IMR-90 (cell line): ENCODE measurements around the gene USP40. TPM values are rescaled to one million over a fixed set of nuclear protein-coding genes. Genes with fewer than 3 reads are reported as not detected.

Source experiments
- ATAC-seq: fragments of 200-7000 bp; cut with Tn5 transposase; 2 replicates; pipeline ENCODE4 v1.9.1; 2020; ENCODE audit warnings: low read depth, mild to moderate bottlenecking, moderate library complexity
- BruUV-seq: library from RNA; stranded (reverse); fragments of 400-500 nt; replicated peaks from 2 replicates; lab custom pipeline; 2021; lab: Mats Ljungman, UMichigan
- CTCF ChIA-PET: fragments of 300-600 bp; formaldehyde crosslinking; extraction: SDS; loops from one replicate; lab custom pipeline; 2021; ENCODE audit warnings: antibody characterized with exemption; lab: Yijun Ruan, JAX
- POLR2A ChIA-PET: fragments of 300-600 bp; sonication (Branson Sonifier 250); formaldehyde crosslinking; loops from one replicate; lab custom pipeline; 2022; ENCODE audit warnings: antibody characterized with exemption; ENCODE audit not compliant: unreplicated experiment; lab: Charles Lee
- DNase-seq: peaks from one replicate; pipeline ENCODE4 v3.0.0; 2013
- H2AFZ ChIP-seq: replicated peaks from 2 replicates; pipeline ENCODE3; 2013; ENCODE audit warnings: low read length, mild to moderate bottlenecking; ENCODE audit not compliant: poor library complexity
- H2AK5ac ChIP-seq: 2 replicates; pipeline ENCODE4 v1.6.1; 2013; ENCODE audit warnings: low read depth, low read length, inconsistent platforms
- H2AK9ac ChIP-seq: replicated peaks from 2 replicates; pipeline ENCODE3; 2013; ENCODE audit warnings: mild to moderate bottlenecking, low read depth, low read length, moderate library complexity; ENCODE audit not compliant: poor library complexity
- H2BK120ac ChIP-seq: 2 replicates; pipeline ENCODE4 v1.6.1; 2013; ENCODE audit warnings: low read depth, low read length, inconsistent platforms
- H2BK15ac ChIP-seq: 3 replicates; pipeline ENCODE4 v1.6.1; 2013; ENCODE audit warnings: low read depth, low read length, inconsistent platforms
- H2BK20ac ChIP-seq: 2 replicates; pipeline ENCODE4 v1.6.1; 2013; ENCODE audit warnings: low read depth, mild to moderate bottlenecking, inconsistent platforms, low read length, moderate library complexity
- H2BK5ac ChIP-seq: 2 replicates; pipeline ENCODE4 v1.6.1; 2013; ENCODE audit warnings: mild to moderate bottlenecking, low read depth, low read length, inconsistent platforms; ENCODE audit not compliant: poor library complexity, severe bottlenecking
- H3K14ac ChIP-seq: replicated peaks from 2 replicates; pipeline ENCODE4 v1.6.1; 2013; ENCODE audit warnings: low read depth, low read length, inconsistent platforms
- H3K18ac ChIP-seq: 2 replicates; pipeline ENCODE4 v1.6.1; 2013; ENCODE audit warnings: low read depth, low read length, control low read depth
- H3K23ac ChIP-seq: 2 replicates; pipeline ENCODE4 v1.6.1; 2013; ENCODE audit warnings: low read depth, low read length, inconsistent platforms
- H3K27ac ChIP-seq: 2 replicates; pipeline ENCODE4 v1.5.1; 2013; ENCODE audit warnings: mild to moderate bottlenecking, control low read depth, low read length; ENCODE audit not compliant: insufficient read depth
- H3K27me3 ChIP-seq: 2 replicates; pipeline ENCODE4 v1.6.1; 2013; ENCODE audit warnings: low read length; ENCODE audit not compliant: control insufficient read depth, insufficient read depth
- H3K36me3 ChIP-seq: 2 replicates; pipeline ENCODE4 v1.6.1; 2013; ENCODE audit warnings: low read length, mixed read lengths; ENCODE audit not compliant: control insufficient read depth, insufficient read depth
- H3K4ac ChIP-seq: 2 replicates; pipeline ENCODE4 v1.6.1; 2013; ENCODE audit warnings: low read depth, low read length, inconsistent platforms
- H3K4me1 ChIP-seq: 2 replicates; pipeline ENCODE4 v1.6.1; 2013; ENCODE audit warnings: low read length, mixed read lengths; ENCODE audit not compliant: control insufficient read depth, insufficient read depth
- H3K4me2 ChIP-seq: 2 replicates; pipeline ENCODE4 v1.6.1; 2013; ENCODE audit warnings: low read depth, mild to moderate bottlenecking, control low read depth, low read length, moderate library complexity
- H3K4me3 ChIP-seq: 2 replicates; pipeline ENCODE4 v1.5.1; 2013; ENCODE audit warnings: low read depth, mild to moderate bottlenecking, control low read depth, low read length, moderate library complexity; ENCODE audit not compliant: insufficient read depth
- H3K56ac ChIP-seq: 2 replicates; pipeline ENCODE4 v1.6.1; 2013; ENCODE audit warnings: low read length, inconsistent platforms; ENCODE audit not compliant: insufficient read depth; ENCODE audit errors: extremely low read depth
- H3K79me1 ChIP-seq, 2 experiments: 2 replicates each; pipeline ENCODE4 v1.6.1; 2013; ENCODE audit warnings: low read length in 2 of 2, inconsistent platforms in 1 of 2, low read depth in 1 of 2
- H3K9ac ChIP-seq: 2 replicates; pipeline ENCODE4 v1.6.1; 2013; ENCODE audit warnings: low read depth, low read length, control low read depth
- H3K9me1 ChIP-seq: 2 replicates; pipeline ENCODE4 v1.6.1; 2013; ENCODE audit warnings: low read length, inconsistent platforms; ENCODE audit not compliant: insufficient read depth
- H3K9me3 ChIP-seq: 2 replicates; pipeline ENCODE4 v1.6.1; 2013; ENCODE audit warnings: low read length; ENCODE audit not compliant: control insufficient read depth, insufficient read depth
- H4K20me1 ChIP-seq: 2 replicates; pipeline ENCODE4 v1.6.1; 2013; ENCODE audit warnings: low read length, inconsistent platforms; ENCODE audit not compliant: insufficient read depth
- H4K5ac ChIP-seq: 2 replicates; pipeline ENCODE4 v1.6.1; 2013; ENCODE audit warnings: mild to moderate bottlenecking, low read depth, low read length, control low read depth
- H4K8ac ChIP-seq, 2 experiments: 2 replicates each; pipeline ENCODE4 v1.6.1; 2013; ENCODE audit warnings: low read depth in 2 of 2, low read length in 2 of 2, control low read depth in 1 of 2, inconsistent platforms in 1 of 2
- H4K91ac ChIP-seq: 2 replicates; pipeline ENCODE4 v1.6.1; 2013; ENCODE audit warnings: low read depth, low read length, inconsistent platforms; ENCODE audit not compliant: insufficient read depth
- CEBPB ChIP-seq: IDR thresholded peaks from 2 replicates; pipeline ENCODE4 v1.6.1; 2012; ENCODE audit warnings: low read depth, low read length, improper control_type of control experiment
- FOS ChIP-seq: fragments of 150-350 bp; IDR thresholded peaks from 2 replicates; pipeline ENCODE4 v1.6.1; 2016; ENCODE audit warnings: low read depth, low read length
- MAZ ChIP-seq: IDR thresholded peaks from 2 replicates; pipeline ENCODE4 v1.6.1; 2012; ENCODE audit warnings: low read depth, mild to moderate bottlenecking, low read length, improper control_type of control experiment, moderate library complexity, borderline replicate concordance
- RFX5 ChIP-seq: IDR thresholded peaks from 2 replicates; pipeline ENCODE4 v1.8.0; 2012; ENCODE audit warnings: low read depth, mild to moderate bottlenecking, low read length, moderate library complexity
- SMC3 ChIP-seq: fragments of 150-350 bp; IDR thresholded peaks from 2 replicates; pipeline ENCODE4 v1.6.1; 2016; ENCODE audit warnings: low read depth, mild to moderate bottlenecking, antibody characterized with exemption, low read length, moderate library complexity
- WGBS, 2 experiments: methylation state at CpG; one replicate each; pipeline versions ENCODE4 v1.1.5 to v1.1.7; 2013; ENCODE audit warnings: missing lambda C conversion rate in 2 of 2; ENCODE audit not compliant: insufficient read length in 1 of 2; ENCODE audit errors: extremely low coverage in 2 of 2; 5-methylcytosine and 5-hydroxymethylcytosine counted together
- dilution Hi-C: fragments of 300-500 bp; cut with HindIII; formaldehyde crosslinking; loops from one replicate; pipeline ENCODE4 v1.14.3; 2018; ENCODE audit warnings: low sequenced_read_pairs; ENCODE audit not compliant: unreplicated experiment
- in situ Hi-C: fragments of 300-500 bp; cut with MboI; formaldehyde crosslinking; loops from 3 replicates; pipeline ENCODE4 v1.14.3; 2019; ENCODE audit warnings: low sequenced_read_pairs, inconsistent platforms, mixed read lengths
- intact Hi-C: fragments of 100-400 bp; cut with micrococcal nuclease; formaldehyde crosslinking; loops from 2 replicates; pipeline ENCODE4 v1.10.0; 2022
- polyA plus RNA-seq, 3 experiments: library from polyadenylated mRNA; depleted of rRNA; stranded (reverse); fragments of >200 nt; gene quantifications; 2 replicates each; pipeline ENCODE4 v1.2.3, GENCODE V29; 2012; ENCODE audit warnings: low replicate concordance in 1 of 3
- total RNA-seq: library from RNA; depleted of rRNA; stranded (reverse); fragments of >200 nt; gene quantifications from 2 replicates; pipeline ENCODE4 v1.2.3, GENCODE V29; 2012
- TF ChIP-seq, protein P1 (sequence below): fragments of 150-350 bp; IDR thresholded peaks from 2 replicates; pipeline ENCODE4 v1.6.1; 2017; ENCODE audit warnings: mild to moderate bottlenecking, antibody characterized with exemption, low read length, low read depth
- TF ChIP-seq, protein P2 (sequence below): fragments of 150-350 bp; IDR thresholded peaks from 2 replicates; pipeline ENCODE4 v1.6.1; 2016; ENCODE audit warnings: low read depth, mild to moderate bottlenecking, low read length, moderate library complexity, borderline replicate concordance

Gene USP40
- total and polyA plus RNA-seq, 2 of the 4 experiments (the other 2 are of a cell fraction) = 30.1 to 30.8 TPM

DNA sequence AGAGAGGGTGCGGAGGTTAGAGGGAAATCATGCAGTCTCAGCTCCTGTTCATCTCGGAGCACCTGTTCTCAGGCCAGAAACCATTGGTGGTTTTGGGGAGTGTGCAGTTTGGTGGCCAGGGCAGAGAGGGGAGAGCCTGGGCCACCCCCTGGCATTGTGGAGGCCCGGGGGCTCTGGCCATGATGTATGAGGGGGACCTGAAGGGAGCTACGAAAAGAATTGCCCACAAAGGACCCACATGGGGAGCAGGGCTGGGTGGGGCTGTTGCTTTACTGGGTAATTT is 124.6 kb downstream of the USP40 start:
- Histone ChIP-seq H4K8ac (no peak overlapping the region), H2BK20ac (no peak overlapping the region), H2AFZ (no peak overlapping the region), H3K4ac (no peak overlapping the region), H3K9me3 (no peaks in the 10 kb centered on the region), H3K4me3 (no peak overlapping the region), H3K79me1 (no peaks in the 10 kb centered on the region; a peak in 1 of 4 replicates), H3K9me1 (no peaks in the 10 kb centered on the region; the same call in 1 of the 2 replicates), H4K20me1 (no peaks in the 10 kb centered on the region), H3K27ac (no peak overlapping the region), H3K9ac (no peak overlapping the region), H3K56ac (no peak overlapping the region), H4K5ac (no peak overlapping the region), H2AK9ac (no peak overlapping the region), H2AK5ac (no peak overlapping the region), H3K4me1 (no peaks in the 10 kb centered on the region), H3K36me3 (peaks cover 22% of the 10 kb centered on the region), H3K23ac (no peak overlapping the region), H4K91ac (no peak overlapping the region), H3K18ac (no peak overlapping the region), H2BK120ac (no peak overlapping the region), H3K4me2 (no peak overlapping the region), H3K27me3 (no peaks in the 10 kb centered on the region), H2BK15ac (no peak overlapping the region), H2BK5ac (no peak overlapping the region), H3K14ac (no peak overlapping the region)
- ChIA-PET POLR2A (no interaction called here), CTCF (interaction anchor here (1.9 kb wide), 1 partner anchor 41 kb away, joined by 6 read pairs; no protein-coding TSS in a partner anchor)
- BruUV-seq = no TSS peak
- in situ Hi-C loops = loop anchor here (10.0 kb wide), 1 partner anchor 157 kb away; no protein-coding TSS in a partner anchor
- intact Hi-C loops = no loop called here
- TF ChIP-seq MAZ (no peak), CEBPB (no peak), SMC3 (no peak), RFX5 (no peak), FOS (no peak)
- TF ChIP-seq, protein P1, sequence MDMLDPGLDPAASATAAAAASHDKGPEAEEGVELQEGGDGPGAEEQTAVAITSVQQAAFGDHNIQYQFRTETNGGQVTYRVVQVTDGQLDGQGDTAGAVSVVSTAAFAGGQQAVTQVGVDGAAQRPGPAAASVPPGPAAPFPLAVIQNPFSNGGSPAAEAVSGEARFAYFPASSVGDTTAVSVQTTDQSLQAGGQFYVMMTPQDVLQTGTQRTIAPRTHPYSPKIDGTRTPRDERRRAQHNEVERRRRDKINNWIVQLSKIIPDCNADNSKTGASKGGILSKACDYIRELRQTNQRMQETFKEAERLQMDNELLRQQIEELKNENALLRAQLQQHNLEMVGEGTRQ = no peak
- TF ChIP-seq, protein P2, sequence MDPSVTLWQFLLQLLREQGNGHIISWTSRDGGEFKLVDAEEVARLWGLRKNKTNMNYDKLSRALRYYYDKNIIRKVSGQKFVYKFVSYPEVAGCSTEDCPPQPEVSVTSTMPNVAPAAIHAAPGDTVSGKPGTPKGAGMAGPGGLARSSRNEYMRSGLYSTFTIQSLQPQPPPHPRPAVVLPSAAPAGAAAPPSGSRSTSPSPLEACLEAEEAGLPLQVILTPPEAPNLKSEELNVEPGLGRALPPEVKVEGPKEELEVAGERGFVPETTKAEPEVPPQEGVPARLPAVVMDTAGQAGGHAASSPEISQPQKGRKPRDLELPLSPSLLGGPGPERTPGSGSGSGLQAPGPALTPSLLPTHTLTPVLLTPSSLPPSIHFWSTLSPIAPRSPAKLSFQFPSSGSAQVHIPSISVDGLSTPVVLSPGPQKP = no peak
- no peak for DNase-seq
- WGBS, 2 experiments = 79% methylated on average over 2 of the region's 4 CpGs; no CpG with 5 or more reads in 1 of the 2 experiments
- no peak for ATAC-seq
- dilution Hi-C loops = no loop called here
